ENCODE data around the gene MVP.

- TF ChIP-seq CTCF (conservative IDR thresholded peaks at IDR 0.05; ENCODE audit: low read depth, low read length) = no peak
- TF ChIP-seq EZH2phosphoT487 (IDR thresholded peaks at IDR 0.05; ENCODE audit: borderline replicate concordance, low read length) = no peak
Observed at GRCh38 chr16:29868396-29869009, 48.2 kb downstream of the MVP start.
